HL-60/S4 (cell line): Measurements from ENCODE around the gene BLOC1S2.
"Not testable (repeated sequence)": the region's sequence is repeated elsewhere in the genome, so short reads cannot be mapped to it uniquely, and the experiment has no call there.

ENCODE experiments used
- in situ Hi-C: fragments of 300-500 bp; cut with MboI; formaldehyde crosslinking; loops from 2 replicates; pipeline ENCODE4 v1.14.3; 2022; ENCODE audit warnings: low sequenced_read_pairs

Gene BLOC1S2

DNA sequence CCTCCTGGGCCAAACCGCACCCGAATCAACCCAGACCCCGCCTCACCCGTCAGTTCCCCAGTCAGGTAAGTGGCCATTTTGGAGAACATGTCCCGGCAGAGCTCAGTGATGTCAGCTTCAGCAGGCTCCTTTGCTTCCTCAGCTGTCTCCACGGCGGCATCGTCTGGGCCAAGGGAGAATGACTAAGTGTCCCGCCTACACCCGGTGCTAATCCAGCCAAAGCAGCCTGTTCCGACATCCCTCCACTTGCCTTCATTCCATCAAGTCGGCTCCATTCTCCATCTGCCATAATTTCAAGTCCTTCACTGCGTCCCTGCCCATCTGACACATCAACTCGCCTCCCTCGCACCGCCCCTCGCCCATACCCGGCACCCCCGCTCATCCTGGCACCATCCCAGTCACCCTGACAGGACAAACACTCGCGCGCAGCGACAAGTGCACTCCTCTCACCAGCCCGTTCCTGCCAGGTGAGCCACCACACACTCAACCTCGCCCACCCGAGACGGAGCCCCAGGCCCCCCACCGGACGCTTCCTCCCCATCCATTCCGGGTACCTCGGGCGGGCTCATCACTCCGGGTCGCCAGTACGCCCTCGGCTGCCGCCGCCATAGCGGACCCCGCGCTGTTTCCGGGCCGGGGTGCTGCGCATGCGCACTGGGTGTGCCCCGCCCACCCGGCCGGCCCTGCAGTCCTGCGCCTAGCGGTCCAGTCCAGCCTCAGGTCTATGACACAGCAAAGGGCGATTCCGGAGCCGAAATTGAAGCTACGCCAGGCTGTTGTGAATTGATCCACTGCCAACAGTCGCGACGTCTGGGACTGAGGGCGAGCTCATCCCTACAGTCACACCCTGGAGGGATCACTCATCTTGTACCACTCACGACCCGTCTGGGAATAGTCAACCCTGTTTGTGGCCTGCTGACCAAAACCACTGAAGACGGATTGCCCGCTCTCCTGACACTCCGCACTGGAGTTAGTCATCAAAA, at the start of gene BLOC1S2:
BLOC1S2 (minus strand) TSS at position 630 of the 983 bp plus-strand sequence; CDS start at position 609, 21 bp downstream.
- in situ Hi-C loops: no loop called here

DNA sequence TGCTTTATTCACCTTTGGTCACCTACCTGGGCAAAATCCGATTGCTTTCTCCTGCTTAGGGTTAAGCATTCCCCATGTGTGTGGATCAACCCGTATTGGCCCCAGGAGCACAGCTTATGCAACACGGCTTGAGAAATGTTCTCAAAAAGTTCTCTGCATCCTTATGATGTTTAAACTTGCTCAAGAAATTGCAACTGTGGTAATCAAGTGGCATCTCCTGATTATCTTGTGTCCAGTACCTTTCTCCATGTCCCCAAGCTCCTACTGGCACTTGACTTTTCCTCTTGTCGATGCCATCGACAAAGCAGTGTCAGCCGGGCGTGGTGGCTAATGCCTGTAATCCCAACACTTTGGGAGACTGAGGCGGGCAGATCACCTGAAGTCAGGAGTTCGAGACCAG, 48.3 kb upstream of the BLOC1S2 start:
- in situ Hi-C loops: loop anchor here (25.0 kb wide), 1 partner anchor 553 kb away; no protein-coding TSS in a partner anchor

DNA sequence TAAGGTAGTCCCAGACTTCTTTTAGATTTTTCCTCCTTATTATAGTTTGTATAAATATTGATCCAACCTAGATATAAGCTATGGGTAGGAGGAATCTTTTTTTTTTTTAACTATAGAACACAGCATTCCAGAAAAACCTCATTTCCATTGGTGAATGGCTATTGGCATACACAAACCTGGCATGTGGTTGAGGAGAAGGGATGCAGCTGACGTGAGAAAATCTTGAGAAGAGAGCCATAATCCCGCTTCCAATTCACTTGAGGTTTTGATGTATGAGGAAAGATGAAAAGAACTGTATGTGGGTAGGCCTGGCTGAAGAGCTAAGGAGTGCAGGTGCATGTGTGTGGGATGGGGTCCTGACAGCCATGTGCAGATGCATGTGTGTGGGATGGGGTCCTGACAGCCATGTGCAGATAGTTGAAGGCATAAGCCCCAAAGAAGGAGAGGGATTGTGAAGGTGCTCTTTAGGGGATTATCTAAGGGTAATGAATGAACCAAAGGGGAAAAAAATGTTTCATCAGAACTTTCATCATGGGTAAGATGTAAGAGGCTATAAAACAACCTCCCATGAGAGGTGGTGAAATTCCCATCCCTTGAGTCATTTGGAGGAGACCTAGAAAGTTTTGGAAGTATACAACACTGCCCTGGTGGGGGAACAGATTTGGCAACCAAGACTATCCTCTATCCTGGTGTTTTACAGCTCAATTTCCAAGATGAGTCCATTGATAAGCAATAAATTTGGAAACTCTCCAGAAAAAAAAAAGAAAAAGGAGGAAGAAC, 47.4 kb upstream of the BLOC1S2 start:
- in situ Hi-C loops: loop anchor here (25.0 kb wide), 1 partner anchor 553 kb away; no protein-coding TSS in a partner anchor

DNA sequence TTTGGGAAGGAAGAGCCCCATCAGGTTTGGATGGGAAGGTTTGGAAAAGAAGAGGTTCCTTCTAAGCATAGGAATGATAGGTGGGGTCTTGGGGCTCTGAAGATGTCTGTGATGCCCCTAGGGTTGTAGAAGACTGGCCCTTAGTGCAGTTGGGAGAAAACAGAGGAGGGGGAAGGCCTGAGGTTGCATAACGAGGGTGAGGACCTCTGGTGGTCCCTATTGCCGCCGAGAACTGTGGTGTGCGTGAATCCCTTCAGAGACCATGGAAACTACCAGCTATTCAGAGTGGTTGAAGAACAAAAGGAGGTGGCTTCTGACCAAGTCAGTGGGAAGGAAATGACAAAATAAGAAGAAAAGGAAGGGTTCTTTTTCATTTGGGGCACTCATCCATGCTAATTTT, 46.6 kb upstream of the BLOC1S2 start:
- in situ Hi-C loops: loop anchor here (25.0 kb wide), 1 partner anchor 554 kb away; no protein-coding TSS in a partner anchor

DNA sequence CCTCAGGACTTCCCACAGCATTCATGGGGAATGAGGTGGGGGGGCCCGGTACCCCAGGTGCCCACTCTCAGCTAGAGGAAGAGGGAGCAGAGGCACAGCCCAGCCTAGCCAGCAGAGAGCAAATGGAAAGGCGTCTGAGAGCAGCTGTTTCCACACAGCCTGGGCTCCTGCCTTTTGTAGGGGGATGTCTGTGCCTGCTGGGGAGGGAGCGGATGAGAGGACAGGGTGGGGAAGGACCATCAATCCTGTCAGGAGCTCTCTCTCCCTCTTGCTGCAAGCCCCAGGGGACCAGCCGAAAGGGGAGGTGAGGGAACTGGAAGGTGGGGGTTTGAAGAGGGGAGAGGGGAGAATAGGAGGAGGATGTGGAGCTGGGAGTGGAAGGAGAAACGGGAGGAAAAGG, 43.6 kb upstream of the BLOC1S2 start, which contains the start of gene PKD2L1:
PKD2L1 (minus strand) TSS at position 150 of the 400 bp plus-strand sequence; CDS start at position 25, 125 bp downstream.
- in situ Hi-C loops: loop anchor here (25.0 kb wide), 1 partner anchor 557 kb away; no protein-coding TSS in a partner anchor

DNA sequence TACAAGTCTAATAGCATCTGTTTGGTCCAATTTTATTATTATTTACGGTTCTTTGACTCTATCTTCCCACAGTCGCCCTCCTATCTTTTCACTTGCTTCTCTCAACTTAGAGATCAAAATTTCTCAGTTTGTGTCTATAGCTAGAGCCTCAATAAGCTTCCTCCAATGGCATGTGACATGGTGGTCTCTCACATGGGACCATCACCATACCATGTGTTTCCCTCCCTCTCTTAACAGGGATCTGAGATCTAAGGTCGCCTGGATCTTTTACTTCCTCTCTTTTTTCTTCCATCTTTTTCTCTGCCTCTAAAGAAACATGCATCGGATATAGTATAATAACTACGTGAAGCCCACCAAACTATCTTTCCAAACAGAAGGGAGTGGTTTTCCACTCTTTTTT, 41.7 kb upstream of the BLOC1S2 start:
- in situ Hi-C loops: loop anchor here (25.0 kb wide), 1 partner anchor 559 kb away; no protein-coding TSS in a partner anchor

DNA sequence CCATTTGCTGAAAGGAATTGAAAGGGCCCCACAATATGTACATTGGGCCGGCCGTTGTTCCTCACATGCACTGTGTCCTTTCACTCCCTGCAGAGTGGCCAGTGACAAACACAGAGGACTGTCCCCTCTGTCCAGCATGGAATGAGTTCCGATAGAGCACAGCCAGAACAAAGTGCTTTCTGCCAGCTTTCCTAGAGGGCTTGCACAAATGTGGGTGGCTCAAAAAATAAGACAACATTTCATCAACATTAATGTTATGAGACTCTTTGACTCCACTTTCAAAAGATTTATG, 41.2 kb upstream of the BLOC1S2 start:
- in situ Hi-C loops: loop anchor here (25.0 kb wide), 1 partner anchor 560 kb away; no protein-coding TSS in a partner anchor

DNA sequence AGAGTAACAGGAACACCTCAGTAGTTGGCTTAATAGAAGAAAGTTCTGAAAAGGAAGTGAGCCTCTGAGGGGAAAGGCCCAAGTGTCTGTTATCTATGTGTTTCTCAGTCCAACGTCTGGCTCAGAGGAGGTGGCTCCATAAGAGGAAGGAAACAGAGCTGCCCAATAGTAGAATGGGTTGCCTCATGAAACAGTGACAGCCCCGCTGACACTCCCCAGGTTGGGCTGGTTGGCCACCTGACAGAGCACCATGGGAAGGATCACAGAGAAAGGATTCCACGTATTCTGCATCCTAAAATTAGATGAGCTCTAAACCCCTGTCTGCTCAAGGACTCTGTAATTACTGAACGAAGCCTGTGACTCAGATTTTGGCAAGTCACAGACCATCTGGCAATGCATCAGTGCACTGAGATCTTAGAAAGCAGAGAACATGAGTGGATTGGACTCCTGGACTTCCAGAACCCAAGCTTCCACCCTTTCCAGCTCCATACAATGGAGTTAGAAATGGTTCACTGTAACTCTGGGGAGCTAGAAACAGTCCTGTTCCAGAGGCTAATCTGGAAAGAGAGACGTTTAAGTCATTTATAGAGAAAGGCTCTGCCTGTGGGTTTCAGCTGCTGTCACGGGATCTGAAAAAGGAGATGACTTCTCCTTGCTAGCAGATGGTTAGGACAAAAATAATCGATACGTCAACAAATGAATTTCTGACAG, 40.7 kb upstream of the BLOC1S2 start:
- in situ Hi-C loops: loop anchor here (25.0 kb wide), 1 partner anchor 560 kb away; no protein-coding TSS in a partner anchor

DNA sequence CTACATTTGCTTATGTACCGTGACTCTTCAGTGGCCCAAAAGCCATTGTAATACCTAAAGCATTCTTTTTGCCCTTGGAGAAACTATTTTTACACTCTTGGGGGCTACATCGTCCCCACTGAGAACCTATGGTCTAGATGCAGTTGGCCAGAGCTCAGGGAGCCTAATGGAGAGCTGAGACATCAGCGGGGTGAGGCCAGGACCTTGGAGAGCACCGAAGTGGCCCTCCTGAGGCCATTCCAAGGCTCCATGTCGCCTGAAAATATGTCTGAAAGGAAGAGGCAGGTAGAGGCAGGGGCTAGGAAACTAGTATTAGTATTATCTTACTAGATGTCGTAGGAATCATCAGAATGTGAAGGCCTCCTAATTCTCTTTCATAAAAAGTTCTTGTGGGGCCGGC, 38.7 kb upstream of the BLOC1S2 start:
- in situ Hi-C loops: loop anchor here (25.0 kb wide), 1 partner anchor 562 kb away; no protein-coding TSS in a partner anchor

DNA sequence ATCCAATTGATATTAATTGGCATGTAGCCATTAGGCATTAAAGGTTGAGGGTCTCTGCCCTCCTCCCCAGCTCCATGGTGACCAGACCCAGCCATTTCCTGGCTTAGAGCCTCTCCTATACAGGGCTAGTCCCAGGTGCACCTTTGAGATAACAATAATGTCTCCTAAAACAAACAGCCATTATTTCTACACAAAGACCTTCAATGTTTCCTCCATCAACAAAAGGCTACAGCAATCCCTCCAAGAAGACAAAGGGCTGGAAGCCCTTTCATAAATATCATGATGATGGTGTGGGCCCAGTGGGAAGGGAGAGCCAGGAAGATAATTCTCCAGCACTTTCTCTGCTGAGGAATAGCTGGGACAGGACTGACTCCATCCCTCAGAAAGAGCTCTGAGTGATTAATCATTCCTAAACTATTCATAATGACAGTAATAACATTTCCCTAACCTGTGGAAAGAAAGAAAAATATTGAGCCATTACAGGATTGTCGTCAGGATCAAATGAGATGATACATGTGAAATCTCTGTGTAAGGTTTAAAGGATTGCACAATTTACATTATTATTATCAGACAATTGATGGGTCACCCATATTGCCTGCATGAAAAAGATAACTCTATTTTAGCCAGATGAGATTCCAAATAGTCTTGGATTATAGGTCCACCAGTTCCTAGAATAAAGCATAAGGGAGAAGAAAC, 33.4 kb upstream of the BLOC1S2 start:
- in situ Hi-C loops: no loop called here

DNA sequence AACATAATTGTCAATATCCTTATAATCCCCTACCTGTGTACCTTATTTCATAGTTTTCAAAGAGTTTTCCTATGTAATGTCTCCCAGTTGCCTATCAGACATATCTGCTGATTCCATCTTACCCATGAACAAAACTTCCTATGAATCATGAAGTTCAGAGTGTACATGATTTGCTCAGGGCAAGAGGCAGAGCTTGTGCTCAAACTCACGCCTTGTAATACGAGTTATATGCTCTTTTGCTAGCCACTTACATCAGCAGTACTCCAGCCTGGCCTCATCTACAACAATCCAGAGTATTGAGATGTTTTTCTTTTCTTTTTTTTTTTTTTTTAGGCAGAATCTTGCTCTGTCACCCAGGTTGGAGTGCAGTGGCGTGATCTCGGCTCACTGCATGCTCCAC, 31.7 kb upstream of the BLOC1S2 start:
- in situ Hi-C loops: no loop called here

DNA sequence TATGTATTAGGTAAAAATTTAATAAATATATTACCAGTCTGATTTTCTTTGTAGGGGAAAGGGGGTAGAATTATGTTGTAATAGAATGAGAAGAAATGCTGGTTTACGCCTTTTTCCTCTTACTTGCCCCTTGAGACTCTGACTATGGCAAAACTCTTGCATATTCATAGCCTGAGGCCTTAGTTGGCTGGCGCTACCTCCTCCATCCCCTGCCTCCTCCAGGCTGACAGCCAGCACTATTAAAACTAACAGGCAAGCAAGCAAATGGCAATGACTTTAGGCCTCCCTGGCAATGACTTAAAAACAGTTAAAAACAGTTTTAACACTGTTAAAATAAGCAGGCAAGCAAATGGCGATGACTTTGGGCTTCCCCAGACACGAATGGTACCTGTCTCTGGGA, 29.1 kb upstream of the BLOC1S2 start:
- in situ Hi-C loops: no loop called here

DNA sequence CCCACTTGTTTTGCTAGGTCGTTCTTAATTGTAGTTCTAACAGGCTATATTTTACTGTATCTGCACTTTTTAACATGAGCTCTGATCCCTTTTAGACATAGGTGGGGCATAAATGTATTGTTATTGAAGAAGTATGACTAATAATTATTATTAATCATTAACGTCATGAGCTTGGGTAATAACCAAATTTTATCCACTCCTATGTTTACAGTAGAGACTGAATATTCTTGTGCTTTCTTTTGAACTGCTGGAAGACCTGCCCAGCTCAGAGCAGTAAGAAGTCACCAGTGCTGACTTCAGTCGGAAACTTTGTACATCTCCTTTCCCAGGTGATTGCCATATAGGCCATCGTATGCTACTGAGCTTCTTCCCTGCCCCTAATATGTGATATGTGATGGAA, 24.8 kb upstream of the BLOC1S2 start:
- in situ Hi-C loops: no loop called here

DNA sequence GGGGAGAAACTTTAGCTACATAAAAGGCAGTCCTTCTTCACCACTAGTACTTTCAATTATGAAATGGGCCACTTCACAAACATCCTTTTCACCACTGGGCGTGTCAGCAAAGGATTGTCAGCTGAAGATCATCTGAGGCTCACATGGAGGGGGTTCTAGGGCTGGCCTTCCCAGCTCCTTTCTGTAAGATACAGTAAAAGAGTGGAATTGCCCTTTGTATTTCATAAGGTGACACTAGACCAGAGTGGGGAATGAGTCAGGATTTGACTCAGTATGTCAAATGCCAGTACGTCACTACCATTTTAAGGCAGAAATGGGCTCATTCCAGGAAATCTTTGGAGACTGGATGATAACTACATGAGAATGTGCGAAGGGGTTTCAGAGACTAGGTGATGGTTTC, 21.2 kb upstream of the BLOC1S2 start:
- in situ Hi-C loops: no loop called here

DNA sequence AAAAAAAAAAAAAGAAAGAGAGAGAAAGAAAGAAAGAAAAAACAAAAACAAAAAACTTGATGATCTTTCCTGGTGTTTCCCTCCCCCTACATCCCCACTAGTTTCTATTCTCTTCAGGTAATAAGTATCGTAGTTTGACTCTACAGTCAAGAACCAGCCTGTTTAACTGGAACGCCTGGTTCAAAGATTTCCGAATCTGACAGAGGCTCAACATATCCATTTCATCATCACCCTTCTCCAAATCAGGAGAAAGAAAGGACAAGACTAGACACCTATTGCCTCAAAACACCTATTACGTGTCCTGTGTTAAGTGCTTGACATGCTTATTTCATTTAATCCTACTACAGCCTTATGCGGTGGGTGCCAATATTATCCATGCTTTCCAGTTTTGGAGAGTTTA, 20.4 kb upstream of the BLOC1S2 start:
- in situ Hi-C loops: no loop called here

DNA sequence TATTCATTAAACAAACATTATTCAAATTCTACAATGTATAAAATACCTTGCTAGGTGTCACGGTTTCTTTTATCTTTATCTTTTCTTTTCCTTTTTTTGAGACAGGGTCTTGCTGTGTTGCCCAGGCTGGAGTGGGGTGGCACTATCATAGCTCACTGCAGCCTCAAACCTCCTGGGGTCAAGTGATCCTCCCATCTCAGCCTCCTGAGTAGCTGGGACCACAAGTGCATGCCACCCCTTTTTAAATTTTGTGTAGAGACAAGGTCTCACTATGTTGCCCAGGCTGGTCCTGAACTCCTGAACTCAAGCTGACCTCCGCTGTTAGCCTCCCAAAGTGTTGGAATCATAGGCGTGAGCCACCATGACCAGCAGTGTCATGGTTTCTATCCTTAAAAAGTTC, 17.9 kb upstream of the BLOC1S2 start:
- in situ Hi-C loops: no loop called here

DNA sequence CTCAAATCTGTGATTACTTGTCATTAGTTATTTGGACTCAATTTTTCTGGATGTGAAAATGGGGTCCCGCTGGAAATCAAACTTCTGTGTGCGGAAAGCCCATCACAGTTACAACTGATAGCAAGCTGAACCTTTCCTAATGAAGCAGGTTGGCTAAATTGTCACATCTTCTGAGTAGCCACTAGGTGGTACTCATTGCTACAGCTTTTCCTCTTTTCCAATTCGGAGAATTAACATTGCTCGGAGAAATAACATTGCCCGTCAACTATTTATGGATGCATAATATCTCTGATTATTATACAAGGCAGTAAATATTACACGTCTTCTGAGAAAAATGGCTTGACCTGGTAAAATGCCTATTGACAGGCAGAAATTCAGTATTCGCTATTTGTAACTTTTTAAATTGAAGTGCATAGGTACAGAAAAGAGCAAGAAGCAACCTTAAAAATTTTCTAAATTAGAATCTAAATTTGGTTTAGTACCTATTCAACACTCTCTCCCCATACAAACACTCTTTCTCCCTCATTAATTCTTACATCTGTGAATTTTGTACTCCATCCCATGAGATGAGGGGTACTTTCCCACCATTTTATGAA, 17.3 kb upstream of the BLOC1S2 start:
- in situ Hi-C loops: no loop called here

DNA sequence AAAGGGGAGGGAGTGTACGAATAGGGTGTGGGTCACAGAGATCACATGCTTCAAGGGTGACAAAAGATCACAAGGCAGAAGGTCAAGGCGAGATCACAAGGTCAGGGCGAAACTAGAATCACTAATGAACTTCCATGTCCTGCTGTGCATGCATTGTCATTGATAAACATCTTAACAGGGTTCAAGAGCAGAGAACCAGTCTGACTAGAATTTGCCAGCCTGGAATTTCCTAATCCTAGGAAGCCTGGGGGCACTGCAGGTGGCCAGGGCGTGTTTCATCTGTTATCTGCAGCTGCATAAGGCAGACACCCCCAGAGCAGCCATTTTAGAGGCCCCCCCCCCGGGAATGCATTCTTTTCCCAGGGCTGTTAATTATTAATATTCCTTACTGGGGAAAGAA, 14.6 kb upstream of the BLOC1S2 start:
- in situ Hi-C loops: not testable (repeated sequence)

DNA sequence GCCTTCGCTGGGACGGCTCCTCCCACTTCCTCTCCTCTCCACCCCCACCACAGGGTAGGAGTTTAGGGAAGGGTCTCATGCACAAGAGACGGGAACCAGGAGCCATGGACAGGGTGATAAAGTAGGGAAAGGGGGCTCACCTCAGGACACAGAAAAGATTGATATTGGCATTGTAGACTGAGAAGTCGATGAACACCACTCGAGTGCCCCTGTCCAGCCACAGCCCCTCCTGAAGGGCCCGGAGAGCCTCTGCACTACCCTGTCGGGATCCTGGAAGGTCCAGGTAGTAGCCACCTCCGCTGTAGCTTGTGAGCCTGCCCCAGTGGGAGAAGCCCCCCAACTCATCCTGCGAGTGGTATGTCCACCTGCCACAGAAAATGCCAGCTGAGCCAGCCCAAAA, 10.8 kb upstream of the BLOC1S2 start:
- in situ Hi-C loops: no loop called here

DNA sequence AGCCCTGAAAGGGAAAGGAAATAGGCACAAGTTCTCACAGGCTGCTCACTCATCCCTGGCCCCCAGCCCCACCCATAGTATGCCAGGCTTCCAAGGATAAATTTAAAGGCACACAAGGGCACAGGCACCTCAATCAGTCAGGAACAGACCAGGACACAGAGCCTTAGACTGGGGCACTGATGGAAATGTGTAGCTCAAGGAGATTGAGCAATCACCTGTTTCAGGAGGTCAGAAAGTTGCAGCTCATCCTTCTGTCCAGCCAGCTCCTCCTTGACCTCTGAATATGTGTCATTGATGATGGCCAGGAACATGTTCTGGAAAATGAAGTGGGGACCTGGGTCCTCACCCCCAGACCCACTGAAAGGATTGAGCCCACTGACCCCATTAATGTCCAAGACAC, 6.6 kb upstream of the BLOC1S2 start:
- in situ Hi-C loops: no loop called here
